Hypothalamus (tissue), 51 donors: ENCODE results near the gene ZAR1L.

Experiments used
- DNase-seq, 51 donors: peaks; one replicate each; lab custom pipeline; 2025; lab: John Stamatoyannopoulos, UW

ZAR1L gene

GRCh38 chr13:32257649-32258048 is 57.5 kb downstream of the ZAR1L start:
- no peak for DNase-seq

- DNase-seq: no peak
Observed at GRCh38 chr13:32256243-32256642, 58.9 kb downstream of the ZAR1L start.

GRCh38 chr13:32255724-32256109 is 59.4 kb downstream of the ZAR1L start:
- DNase-seq: no peak

- no peak for DNase-seq
Observed at GRCh38 chr13:32254916-32255723, 60.0 kb downstream of the ZAR1L start.

GRCh38 chr13:32254416-32254815 is 60.7 kb downstream of the ZAR1L start:
- no peak for DNase-seq

GRCh38 chr13:32253911-32254399 is 61.2 kb downstream of the ZAR1L start:
- no peak for DNase-seq
